Transverse colon (tissue), 4 donors: Measurements from ENCODE around the gene MAU2. TPM values are rescaled to one million over a fixed set of nuclear protein-coding genes. Genes with fewer than 3 reads are reported as not detected.

Experiments used
- DNase-seq: peaks from one replicate; pipeline ENCODE4 v3.0.0-alpha.2; 2019
- H3K27ac ChIP-seq, 4 donors: fragments of 200-600 bp; sonication (generic); 2 replicates each; pipeline ENCODE4 v1.5.1; 2016 to 2018; ENCODE audit warnings: inconsistent platforms in 4 of 4
- H3K27me3 ChIP-seq: fragments of 200-600 bp; sonication (generic); 2 replicates; pipeline ENCODE4 v1.5.1; 2017; ENCODE audit warnings: inconsistent platforms
- H3K36me3 ChIP-seq, 4 donors: fragments of 200-600 bp; sonication (generic); 2 replicates each; pipeline ENCODE4 v1.5.1; 2017 to 2019; ENCODE audit warnings: inconsistent platforms in 4 of 4
- H3K4me1 ChIP-seq, 4 donors: fragments of 200-600 bp; sonication (generic); 2 replicates each; pipeline ENCODE4 v1.5.1; 2017 to 2020; ENCODE audit warnings: inconsistent platforms in 4 of 4
- H3K4me3 ChIP-seq, 4 donors: fragments of 200-600 bp; sonication (generic); 1 replicate in 1 of 4; 2 replicates in 3 of 4; pipeline versions ENCODE4 v1.5.1 to v1.6.1; 2017 to 2019; ENCODE audit warnings: inconsistent platforms in 4 of 4
- H3K9me3 ChIP-seq, 2 donors: fragments of 200-600 bp; sonication (generic); 2 replicates each; pipeline ENCODE4 v1.5.1; 2017 to 2019; ENCODE audit warnings: inconsistent platforms in 2 of 2
- CTCF ChIP-seq, 5 experiments: fragments of 200-600 bp in 3 of 5; fragments of 450-650 bp in 2 of 5; sonication (generic) in 3 of 5; IDR thresholded peaks; 1 replicate in 2 of 5; 2 replicates in 3 of 5; pipeline ENCODE4 v1.5.1; 2016 to 2017; ENCODE audit warnings: antibody characterized with exemption in 5 of 5, inconsistent platforms in 3 of 5, mild to moderate bottlenecking in 2 of 5, moderate library complexity in 1 of 5
- EP300 ChIP-seq: sonication (generic); formaldehyde crosslinking; IDR thresholded peaks from one replicate; pipeline ENCODE4 v1.6.1; 2017; ENCODE audit warnings: antibody characterized with exemption, low read depth
- POLR2A ChIP-seq: fragments of 450-650 bp; IDR thresholded peaks from one replicate; pipeline ENCODE4 v1.6.1; 2016; ENCODE audit warnings: antibody characterized with exemption, mild to moderate bottlenecking, moderate library complexity
- POLR2AphosphoS5 ChIP-seq, 3 donors: sonication (generic); formaldehyde crosslinking; IDR thresholded peaks; one replicate each; pipeline ENCODE4 v1.6.1; 2016; ENCODE audit warnings: antibody characterized with exemption in 3 of 3
- WGBS, 2 donors: methylation state at CpG; one replicate each; pipeline ENCODE4 v1.1.5; 2018; ENCODE audit warnings: low coverage in 1 of 2; 5-methylcytosine and 5-hydroxymethylcytosine counted together
- in situ Hi-C, 4 donors: fragments of 200-750 bp; cut with MboI; loops; one replicate each; pipeline versions ENCODE4 v1.15.0 to v1.15.1; 2017; ENCODE audit warnings: low sequenced_read_pairs in 3 of 4, low pct_ligation_motif_present in 1 of 4, low pct_unique_long_range_greater_than_20kb in 1 of 4
- intact Hi-C: fragments of 100-400 bp; cut with DNase I; formaldehyde crosslinking; loops from one replicate; pipeline ENCODE4 v1.15.1; 2023; ENCODE audit warnings: low total_unique reads
- total RNA-seq, 4 donors: library from RNA; depleted of rRNA; stranded (reverse); fragments of >200 nt; gene quantifications; one replicate each; pipeline ENCODE4 v1.1.0, GENCODE V29; 2016

MAU2 gene
- total RNA-seq, 4 donors from 2014 or later: 59.1 to 214 (median 79.2) TPM

GRCh38 chr19:19321141-19321577, 530 bp downstream of the MAU2 start:
- in situ Hi-C loops (no loop called here), intact Hi-C loops (loop anchor here (5.0 kb wide), 1 partner anchor 874 kb away; no protein-coding TSS in a partner anchor)
- 0 to 2% methylated on average over 1 to 16 of the region's 34 CpGs for WGBS, 2 donors
- DNase-seq: peak; percentile 19
- peak overlapping the region; percentile 96 to 98 (median 98) for H3K4me3 ChIP-seq
- H3K4me1 ChIP-seq: peaks cover 13 to 36% (median 23%) of the 10 kb centered on the region in 4 donors
- H3K27ac ChIP-seq: peak overlapping the region; percentile 89 to 94 (median 94)
- TF ChIP-seq EP300 (no peak), POLR2A (no peak), POLR2AphosphoS5 (IDR thresholded peaks at IDR 0.05) (no peak), CTCF (IDR thresholded peaks at IDR 0.05) (no peak)
- no peaks in the 10 kb centered on the region for H3K27me3 ChIP-seq
- peaks cover 0 to 14% (median 6%) of the 10 kb centered on the region in 4 donors for H3K36me3 ChIP-seq
- H3K9me3 ChIP-seq: no peaks in the 10 kb centered on the region

GRCh38 chr19:19324059-19324770, 3.6 kb downstream of the MAU2 start:
- 90 to 92% methylated on average over 4 to 7 of the region's 7 CpGs for WGBS, 2 donors
- Histone ChIP-seq H3K4me1 (peaks cover 12 to 36% (median 18%) of the 10 kb centered on the region in 4 donors), H3K9me3 (no peaks in the 10 kb centered on the region), H3K27ac (no peak overlapping the region), H3K27me3 (no peaks in the 10 kb centered on the region), H3K36me3 (peaks cover 0 to 19% (median 7%) of the 10 kb centered on the region in 4 donors), H3K4me3 (no peak overlapping the region)
- intact Hi-C loops: loop anchor here (5.0 kb wide), 1 partner anchor 877 kb away; no protein-coding TSS in a partner anchor
- TF ChIP-seq POLR2AphosphoS5 (IDR thresholded peaks at IDR 0.05) (no peak), CTCF (IDR thresholded peaks at IDR 0.05) (no peak), EP300 (no peak), POLR2A (no peak)
- in situ Hi-C loops: no loop called here
- DNase-seq: no peak

- Histone ChIP-seq H3K36me3 (peaks cover 0 to 38% (median 16%) of the 10 kb centered on the region in 4 donors), H3K4me3 (no peak overlapping the region), H3K27me3 (no peaks in the 10 kb centered on the region), H3K27ac (no peak overlapping the region), H3K4me1 (peaks cover 0 to 15% (median 0%) of the 10 kb centered on the region in 4 donors), H3K9me3 (no peaks in the 10 kb centered on the region)
- 98% methylated on average over 8 of the region's 8 CpGs; no CpG with 5 or more reads in 1 of the 2 donors for WGBS, 2 donors
- in situ Hi-C loops: no loop called here
- no peak for DNase-seq
- intact Hi-C loops: no loop called here
- TF ChIP-seq POLR2AphosphoS5 (IDR thresholded peaks at IDR 0.05) (no peak), EP300 (no peak), POLR2A (no peak), CTCF (IDR thresholded peaks at IDR 0.05) (no peak)
Observed at GRCh38 chr19:19327672-19328071, 7.0 kb downstream of the MAU2 start.

GRCh38 chr19:19329126-19329525, 8.5 kb downstream of the MAU2 start:
- Histone ChIP-seq H3K36me3 (peaks cover 0 to 38% (median 14%) of the 10 kb centered on the region in 4 donors), H3K4me3 (no peak overlapping the region), H3K27me3 (no peaks in the 10 kb centered on the region), H3K4me1 (peaks cover 0 to 9% (median 0%) of the 10 kb centered on the region in 4 donors), H3K9me3 (no peaks in the 10 kb centered on the region), H3K27ac (no peak overlapping the region)
- in situ Hi-C loops: no loop called here
- TF ChIP-seq EP300 (no peak), POLR2AphosphoS5 (IDR thresholded peaks at IDR 0.05) (no peak), POLR2A (no peak), CTCF (IDR thresholded peaks at IDR 0.05) (no peak)
- 38 to 80% methylated on average over 3 to 6 of the region's 6 CpGs for WGBS, 2 donors
- intact Hi-C loops: no loop called here
- no peak for DNase-seq
